ENCODE data around the gene SHC2.
"Not testable (repeated sequence)": the region's sequence is repeated elsewhere in the genome, so short reads cannot be mapped to it uniquely, and the experiment has no call there.

SHC2 gene

DNA sequence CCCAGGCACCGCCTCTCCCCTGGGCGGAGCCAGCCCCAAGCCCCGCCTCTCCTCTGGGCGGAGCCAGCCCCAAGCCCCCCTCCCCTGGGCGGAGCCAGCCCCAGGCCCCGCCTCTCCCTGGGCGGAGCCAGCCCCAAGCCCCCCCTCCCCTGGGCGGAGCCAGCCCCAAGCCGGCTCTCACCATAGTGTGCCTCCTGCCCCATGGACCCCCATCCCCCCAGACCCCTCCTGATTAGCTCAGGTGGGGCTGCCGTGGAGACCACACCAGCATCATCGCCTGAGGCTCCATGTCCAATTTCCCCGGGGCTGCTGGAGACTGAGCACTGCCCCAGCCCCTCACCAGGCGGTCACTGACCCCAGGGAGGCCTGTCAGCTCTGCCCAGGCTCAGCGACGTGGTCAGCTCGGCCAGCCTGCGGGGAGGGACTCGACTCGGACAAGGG lies 31.3 kb upstream of the SHC2 start:
- peak; percentile 24 for DNase-seq (ENCODE audit: low read depth)

DNA sequence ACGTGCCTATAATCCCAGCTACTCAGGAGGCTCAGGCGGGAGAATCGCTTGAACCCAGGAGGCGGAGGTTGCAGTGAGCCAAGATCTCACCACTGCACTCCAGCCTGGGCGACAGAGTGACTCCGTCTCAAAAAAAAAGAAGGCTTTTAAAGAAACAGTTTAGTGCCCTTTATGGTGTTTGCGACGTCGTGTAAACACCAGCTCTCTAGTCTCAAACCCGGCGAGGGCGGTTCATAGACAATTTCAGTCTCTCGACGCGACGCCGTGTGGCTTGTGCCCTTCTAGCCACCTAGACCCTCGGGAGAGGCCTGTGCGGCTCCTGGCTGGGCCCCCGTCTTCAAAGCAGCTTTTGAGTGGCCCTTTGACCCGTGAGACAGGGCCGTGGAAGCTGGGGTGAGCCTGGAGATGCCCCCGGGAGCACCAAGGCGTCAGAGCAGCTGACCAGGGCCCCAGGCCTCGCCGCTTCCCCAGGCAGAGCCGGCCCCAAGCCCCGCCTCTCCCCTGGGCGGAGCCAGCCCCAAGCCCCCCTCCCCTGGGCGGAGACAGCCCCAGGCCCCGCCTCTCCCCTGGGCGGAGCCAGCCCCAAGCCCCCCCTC lies 30.4 kb upstream of the SHC2 start:
- DNase-seq (ENCODE audit: low read depth): no peak

DNA sequence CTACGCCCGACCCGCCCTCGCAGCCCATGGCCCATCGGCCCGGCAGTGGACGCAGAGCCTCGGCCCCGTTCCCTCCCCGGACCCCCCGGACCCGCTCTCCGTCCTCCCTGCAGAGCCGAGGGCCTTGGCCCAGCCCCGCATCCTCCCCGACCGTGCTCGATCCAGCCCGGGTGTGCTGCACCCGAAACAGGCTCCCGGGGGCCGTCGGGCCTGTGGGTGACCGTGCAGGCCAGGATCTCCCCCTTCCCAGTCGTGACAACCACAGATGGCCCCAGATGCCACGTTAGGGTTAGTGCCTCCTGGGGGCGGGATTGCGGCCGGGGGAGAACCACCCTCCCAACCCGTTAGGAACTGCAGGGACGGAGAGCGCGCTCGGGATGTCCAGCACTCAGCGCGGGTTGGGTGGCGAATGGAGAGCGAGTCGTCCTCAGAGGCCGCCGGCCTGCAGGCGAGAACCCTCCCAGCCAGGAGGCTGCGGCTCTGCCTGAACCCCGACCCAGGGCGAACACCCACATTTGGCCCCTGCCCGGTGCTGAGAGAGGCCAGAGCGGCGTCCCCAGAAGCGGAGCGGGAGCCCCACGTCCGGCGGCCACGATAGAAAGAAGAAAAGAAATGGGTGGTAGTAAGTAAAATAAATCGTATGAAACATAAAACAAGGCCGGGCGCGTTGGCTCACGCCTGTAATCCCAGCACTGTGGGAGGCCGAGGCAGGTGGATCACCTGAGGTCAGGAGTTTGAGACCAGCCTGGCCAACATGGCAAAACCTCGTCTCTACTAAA lies 28.8 kb upstream of the SHC2 start:
- no peak for DNase-seq (ENCODE audit: low read depth)

DNA sequence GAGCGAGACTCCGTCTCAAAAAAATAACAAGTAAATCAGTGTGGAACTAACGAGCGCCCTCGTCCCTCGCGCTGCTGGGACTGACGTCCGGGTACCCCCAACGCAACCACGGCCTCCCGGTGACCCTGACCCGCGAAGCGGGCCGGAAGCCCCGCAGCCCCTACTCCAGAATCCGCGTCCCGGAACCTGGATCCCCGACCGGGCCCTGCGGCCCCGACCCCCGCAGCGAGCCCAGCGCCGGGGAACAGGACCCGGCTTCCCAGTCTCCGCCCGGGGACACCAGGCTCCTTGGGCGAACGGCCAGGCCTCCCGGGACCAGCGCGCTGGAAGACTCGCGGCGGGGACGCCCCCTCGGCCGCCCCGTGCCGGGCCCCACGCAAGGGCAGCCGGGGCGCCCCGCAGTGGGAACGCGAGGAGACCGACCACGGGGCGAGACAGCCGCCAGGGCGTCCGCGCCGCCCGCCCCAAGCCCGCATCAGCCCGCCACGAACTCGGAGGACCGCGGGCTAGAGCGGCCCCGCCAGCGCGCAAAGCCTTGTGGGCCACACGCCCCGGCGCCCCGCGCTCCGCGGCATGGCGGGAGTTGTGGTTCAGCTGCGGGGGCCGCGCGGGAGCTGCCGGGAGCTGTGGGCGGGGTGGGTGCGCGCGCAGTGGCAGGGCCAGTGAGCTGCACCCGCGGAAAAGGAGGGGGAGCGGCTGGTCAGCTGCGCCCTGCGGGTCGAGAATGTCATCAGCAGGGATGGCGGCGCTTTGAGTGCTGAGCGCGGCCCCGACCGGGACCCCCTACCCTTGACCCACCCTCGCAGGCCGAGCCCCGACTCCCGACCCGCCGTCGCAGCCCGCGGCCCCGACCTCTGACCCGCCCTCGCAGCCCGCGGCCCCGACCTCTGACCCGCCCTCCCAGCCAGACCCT lies 27.9 kb upstream of the SHC2 start:
- peak; percentile 93 for DNase-seq (ENCODE audit: low read depth)

DNA sequence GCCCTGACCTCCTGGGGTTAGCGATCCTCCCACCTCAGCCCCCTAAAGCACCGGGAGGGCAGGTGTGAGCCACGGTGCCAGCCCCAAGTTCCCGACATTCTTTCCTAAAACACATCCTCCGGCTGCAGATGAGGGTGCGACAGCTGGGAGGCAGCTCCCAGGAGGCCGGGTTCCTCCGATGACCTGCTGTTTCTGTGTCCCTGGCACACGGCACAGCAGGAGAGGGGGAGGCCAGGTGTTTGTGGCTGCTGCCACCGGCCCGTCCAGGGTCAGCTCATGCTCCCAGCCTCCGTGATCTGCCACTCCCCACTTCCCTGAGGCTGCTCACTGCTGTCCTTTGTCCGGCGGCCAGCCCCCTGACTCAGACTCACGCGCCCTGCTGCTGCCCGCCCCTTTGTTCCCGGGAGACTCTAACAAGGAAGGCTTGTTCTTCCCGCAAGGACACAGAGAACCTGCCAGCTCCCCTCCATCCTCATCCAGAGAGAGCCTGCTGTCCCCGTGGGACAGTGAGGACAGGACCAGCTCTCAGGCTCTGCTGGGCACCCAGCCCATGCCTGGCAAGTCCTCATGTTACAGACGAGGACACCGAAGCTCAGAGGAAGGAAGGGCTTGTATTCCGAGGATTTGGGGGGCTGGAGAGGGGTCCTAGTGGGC lies 24.9 kb upstream of the SHC2 start:
- DNase-seq (ENCODE audit: low read depth): no peak

DNA sequence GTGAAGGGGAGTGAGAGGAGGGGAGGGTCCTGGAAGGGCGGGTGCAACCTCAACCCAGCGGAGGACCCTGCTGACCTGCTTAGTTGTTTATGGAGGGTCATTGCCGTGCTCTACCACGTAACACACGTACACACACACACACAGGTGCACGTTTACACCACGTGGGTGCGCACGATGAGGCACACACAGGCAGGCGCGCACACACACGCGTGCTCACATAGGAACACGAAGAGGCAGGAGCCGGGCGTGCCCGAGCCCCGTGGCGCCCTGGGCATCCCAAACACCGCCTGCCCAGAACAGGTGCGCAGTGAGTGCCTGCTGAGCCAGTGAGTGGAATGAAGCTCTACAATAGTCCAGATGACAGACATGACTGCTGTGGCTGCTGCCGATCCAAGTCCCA lies 24.2 kb upstream of the SHC2 start:
- DNase-seq (ENCODE audit: low read depth): no peak

DNA sequence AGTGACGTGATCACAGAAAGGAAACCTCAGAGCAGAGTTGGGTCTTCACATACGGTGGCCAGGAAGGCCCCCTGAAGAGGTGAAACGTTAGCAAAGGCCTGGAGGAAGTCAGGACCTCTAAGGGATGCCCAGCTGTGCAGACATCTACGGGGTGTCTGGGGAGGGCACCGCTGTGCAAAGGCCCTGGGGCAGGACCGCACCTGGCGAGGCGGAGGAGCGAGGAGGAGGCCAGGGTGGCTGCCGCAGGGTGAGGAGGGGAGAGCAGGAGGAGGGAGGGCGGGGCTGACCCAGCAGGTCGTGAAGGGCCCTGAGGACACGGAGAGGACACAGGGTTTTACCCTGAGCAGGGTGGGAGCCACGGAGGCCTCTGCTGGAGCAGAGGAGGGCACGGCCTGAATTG lies 23.7 kb upstream of the SHC2 start:
- no peak for DNase-seq (ENCODE audit: low read depth)

DNA sequence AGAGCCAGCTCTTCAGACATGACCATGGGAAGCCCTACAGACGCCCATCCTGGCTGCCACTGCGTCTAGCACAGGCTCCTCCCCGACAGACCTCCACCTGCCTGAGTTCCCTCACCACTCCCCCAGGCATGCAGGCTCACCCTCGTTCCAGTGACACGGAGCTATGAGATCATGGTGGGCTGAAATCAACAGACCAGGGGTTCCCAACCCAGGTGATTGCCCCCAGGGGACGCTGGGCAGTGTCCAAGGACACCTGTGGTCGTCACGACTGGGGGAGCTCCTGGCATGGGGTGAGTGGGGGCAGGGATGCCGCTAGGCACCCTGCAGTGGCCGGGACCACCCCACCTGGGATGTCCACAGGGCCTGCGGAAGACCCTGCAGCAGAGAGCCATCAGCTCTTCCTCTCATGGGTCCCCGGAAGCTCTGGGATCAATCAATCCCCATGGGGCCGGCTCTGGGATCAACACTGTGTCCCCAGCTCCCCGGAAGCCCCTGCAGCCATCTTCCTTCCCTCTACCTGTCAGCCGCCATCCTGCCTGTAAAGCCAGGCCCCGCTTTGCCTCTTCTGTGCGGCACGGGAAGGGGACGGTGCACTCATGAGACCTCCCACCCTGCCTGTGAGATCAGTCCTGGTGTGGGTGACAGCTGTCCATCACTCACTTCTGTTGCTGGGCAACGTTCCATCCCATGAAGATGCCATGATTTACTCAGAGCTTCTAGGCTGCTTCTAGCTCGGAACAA lies 22.7 kb upstream of the SHC2 start:
- DNase-seq (ENCODE audit: low read depth): no peak

DNA sequence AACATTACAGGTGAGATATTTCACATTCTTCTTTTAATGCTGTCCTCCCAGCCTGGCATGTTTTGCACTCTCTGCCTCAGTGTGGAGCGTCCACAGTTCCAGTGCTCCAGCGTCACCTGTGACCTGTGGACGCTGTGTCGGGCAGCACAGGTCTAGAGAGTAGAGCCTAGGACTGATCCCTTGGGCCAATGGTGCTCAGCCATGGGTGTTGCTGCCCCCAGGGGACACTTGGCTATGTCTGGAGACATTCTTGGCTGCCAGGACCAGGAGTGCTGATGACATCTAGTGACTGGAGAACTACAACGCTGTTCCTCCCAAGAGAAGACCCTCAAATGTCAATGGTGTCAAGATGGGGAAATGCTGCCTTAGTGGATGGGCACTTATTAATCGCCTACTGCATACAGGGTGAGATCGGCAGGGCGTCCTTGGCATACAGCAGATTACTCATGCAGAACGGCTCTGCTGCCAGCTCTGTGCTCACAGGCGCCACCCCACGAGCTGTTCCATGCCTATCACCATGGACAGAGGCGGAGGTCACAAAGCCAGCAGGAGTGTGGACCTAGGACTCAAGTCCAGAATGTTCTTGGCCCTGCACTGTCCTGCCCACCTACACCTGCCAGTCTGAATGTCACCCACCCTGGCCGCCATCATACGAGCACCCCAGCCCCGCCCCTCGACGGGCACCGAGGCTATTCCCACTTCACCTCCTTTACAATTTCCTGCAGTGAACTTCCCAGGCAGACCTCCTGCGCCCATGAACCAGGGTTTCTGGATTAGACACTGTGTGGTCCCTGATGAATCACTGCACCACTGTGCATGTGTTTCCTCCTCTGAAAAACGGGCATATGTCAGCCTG lies 21.6 kb upstream of the SHC2 start:
- no peak for DNase-seq (ENCODE audit: low read depth)

DNA sequence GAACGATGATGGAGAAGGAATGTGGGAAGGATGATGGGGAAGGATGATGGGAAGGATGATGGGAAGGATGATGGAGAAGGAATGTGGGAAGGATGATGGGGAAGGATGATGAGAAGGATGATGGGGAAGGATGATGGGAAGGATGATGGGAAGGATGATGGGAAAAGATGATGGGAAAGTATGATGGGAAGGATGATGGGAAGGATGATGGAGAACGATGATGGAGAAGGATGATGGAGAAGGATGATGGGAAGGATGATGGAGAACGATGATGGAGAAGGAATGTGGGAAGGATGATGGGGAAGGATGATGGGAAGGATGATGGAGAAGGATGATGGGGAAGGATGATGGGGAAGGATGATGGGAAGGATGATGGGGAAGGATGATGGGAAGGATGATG lies 20.3 kb upstream of the SHC2 start:
- DNase-seq (ENCODE audit: low read depth): not testable (repeated sequence)

DNA sequence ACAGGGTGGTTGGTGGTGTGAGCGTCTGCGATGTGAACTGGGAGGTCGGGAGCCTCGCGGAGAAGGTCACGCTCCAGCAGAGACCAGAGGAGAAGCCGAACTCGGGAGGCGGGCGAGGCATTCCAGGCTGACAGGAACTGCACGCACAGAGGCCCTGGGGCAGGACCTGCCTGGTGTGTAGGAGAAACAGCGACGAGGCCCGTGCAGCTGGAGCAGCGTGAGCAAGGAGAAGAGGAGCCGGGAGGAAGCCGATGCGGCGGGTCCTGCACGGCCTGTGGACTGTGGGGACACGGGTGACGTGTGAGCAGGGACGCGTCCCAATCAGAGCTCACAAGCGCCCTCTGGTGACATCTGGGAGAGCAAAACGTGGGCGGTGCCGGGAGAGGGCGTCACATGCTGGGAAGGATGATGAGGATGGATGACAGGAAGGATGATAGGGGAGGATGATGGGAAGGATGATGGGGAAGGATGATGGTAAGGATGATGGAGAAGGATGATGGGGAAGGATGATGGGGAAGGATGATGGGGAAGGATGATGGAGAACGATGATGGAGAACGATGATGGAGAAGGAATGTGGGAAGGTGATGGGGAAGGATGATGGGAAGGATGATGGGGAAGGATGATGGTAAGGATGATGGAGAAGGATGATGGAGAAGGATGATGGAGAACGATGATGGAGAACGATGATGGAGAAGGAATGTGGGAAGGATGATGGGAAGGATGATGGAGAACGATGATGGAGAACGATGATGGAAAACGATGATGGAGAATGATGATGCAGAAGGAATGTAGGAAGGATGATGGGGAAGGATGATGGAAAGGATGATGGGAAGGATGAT lies 19.4 kb upstream of the SHC2 start:
- peak; percentile 37 for DNase-seq (ENCODE audit: low read depth)

DNA sequence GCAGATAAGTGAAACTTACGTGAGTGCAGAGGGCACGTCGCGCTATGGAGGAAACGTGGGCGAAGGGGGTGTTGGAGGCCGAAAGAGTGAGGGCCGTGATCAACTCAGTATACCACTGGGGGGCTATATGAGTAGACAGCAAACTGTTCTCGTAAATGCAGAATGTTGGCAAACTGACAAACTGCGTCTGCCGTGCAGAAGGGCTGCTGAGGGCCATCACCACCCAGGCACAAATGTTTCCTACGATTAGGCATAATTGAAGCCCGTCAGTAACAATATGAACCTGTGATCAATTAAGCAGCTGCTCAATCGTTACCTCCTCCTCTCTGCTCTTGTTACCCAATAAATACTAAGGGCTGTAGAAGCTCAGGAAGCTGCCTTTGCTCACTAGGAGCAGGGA lies 18.1 kb upstream of the SHC2 start:
- no peak for DNase-seq (ENCODE audit: low read depth)

DNA sequence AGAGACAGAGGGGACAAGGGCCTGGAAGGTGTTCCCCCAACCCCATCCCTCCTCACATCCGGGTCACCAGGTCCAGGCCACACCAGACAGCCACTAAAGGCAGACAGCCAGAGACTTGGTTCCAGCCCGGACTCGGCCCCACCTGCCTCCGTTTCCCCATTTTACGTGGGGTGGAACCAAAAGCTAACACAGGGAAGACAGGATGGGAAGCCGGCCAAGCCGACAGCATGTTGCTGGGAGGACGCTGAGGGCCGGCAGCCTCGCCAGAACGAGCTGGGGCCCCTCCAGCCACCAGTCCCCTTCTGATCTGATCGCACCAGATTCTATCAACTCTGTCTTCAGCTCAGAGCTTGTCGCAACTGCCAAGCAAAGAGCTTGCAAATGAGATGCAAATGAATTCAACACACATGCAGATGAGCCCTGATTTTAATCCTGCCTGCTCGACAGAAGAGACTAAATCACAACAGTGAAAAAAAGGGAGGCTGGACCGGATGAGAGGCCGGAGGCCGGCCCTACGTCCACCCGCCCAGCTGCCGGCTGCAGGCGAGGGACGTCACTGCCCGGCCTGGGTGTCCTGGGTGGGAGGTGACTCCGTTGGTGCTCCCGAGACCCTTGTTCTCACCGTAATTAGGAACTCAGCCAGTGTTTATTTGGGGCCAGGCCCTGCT lies 17.5 kb upstream of the SHC2 start:
- DNase-seq (ENCODE audit: low read depth): no peak

DNA sequence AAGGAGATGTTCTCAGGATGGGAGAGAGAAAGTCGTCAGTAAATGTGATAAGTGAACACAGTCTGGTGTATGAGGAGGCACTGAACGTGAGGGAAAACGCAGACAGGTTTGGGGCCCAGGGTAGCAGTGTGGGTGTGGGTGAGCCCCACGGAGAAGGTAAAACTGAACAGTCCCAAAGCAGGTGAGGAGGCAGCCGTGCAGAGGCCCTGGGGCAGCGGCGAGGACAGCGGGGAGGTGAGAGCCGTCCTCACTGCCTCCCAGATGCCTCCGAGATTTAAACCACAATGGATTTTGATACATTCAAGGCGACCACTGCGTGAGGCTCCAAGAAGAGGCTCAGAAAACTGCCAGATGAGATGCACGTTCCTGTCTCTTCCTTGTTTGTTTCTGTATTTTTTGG lies 14.5 kb upstream of the SHC2 start:
- no peak for DNase-seq (ENCODE audit: low read depth)

DNA sequence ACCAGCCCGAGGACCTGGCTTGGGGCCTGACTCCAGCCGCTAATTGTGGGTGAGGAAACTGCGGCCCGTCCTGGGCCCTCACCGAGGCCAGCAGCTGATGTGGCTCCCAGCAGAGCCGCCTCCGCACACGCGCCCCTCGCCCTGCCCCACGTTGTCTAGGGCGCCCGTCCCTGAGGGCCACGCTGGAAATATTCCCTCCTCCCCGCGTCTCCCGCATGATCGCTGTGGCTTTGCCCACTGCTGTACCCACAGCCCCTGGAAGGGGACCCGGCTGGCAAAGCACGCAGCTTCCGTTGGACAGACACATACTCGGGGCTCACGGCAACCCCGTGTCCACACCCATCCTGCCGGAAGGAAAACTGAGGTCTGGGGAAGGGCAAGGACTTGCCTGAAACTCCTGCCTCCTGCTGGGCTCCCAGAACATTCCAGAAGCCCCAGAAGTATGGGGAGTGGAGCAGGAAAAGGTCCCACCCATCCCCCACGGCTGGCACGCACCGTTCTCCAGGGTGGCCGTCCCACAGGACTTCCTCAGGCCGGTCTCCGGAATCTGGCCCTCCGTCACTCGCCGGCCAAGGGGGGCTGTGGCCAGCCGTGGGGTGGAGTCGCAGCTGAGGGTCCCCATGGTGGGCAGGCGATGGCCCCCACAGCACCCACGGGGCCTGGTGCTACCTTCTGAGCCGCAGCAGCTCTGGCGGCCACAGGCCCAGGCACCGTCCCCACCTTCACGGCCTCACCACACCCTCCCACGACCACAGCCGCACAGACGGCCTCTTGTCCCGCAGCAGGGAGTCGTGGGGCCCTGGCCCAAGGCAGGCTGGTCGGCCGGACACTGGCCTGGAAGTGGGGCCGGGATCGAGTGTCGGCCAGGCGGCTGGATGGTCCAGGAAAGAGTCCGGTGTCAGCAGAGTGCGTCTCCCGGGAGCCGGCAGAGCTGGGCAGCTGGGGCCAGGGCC lies 13.6 kb upstream of the SHC2 start:
- DNase-seq (ENCODE audit: low read depth): no peak

DNA sequence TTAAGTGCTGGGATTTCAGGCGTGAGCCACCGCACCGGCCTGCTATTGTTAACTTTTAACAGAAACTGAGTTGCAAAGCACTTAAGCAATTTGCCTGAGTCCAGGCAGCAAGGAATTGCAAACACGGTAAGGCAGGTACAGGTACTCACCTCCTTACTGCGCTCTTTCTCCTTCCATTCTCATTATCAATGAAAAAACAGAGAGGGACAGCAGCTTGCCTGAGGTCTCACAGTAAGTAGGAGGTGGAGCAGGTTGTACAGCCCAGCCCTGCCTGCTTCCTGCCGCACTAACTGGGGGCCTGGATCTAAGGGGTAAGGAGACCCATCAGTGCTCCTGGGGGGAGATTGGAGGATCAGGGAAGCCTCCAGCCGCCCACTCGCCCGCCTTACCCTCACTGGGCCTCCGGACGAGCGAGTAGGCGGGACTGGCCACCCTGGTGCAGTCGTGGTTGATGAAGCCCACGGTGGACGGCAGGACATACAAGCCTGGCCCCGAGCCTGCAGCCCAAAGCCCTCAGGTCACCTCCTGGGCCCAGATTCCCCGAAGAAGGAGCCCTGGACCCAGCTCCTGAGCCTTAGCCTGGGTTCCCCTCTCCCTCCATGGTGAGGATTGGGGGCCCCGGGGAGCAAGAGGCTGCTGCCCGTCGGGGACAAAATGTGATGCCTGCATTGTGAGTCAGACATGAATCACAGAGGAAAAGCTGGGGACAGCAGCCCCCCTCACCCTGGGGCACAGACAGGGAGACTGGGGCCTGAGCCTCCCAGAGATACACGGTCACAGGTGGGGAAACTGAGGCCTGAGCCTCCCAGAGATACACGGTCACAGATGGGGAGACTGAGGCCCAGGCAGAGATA lies 11.4 kb upstream of the SHC2 start:
- DNase-seq (ENCODE audit: low read depth): no peak

DNA sequence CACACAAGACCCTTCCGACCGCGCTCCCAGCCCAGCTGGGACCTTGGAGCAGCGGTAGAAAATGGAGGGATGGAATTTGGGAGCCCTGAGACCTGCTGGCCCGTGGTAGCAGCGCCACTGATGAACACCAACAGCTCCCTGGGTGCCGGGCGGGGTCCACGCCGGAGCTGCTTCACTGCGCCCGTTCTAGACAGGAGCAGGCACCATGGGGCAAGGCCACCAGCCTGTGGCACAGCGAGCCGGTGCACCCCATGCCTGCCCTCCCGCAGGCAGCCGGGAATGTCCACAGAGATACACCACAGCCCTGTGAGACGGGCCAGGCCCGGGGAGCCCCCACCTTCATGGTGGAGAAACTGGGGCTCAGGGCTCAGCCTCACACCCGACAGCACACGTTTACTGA lies 9.9 kb upstream of the SHC2 start:
- no peak for DNase-seq (ENCODE audit: low read depth)
